AG04449 (cell line): Measurements from ENCODE around the gene CST9L.

Experiments used
- CTCF ChIA-PET: fragments of 350-600 bp; formaldehyde crosslinking; extraction: SDS; loops from one replicate; lab custom pipeline; 2021; ENCODE audit warnings: antibody characterized with exemption; lab: Yijun Ruan, JAX
- POLR2A ChIA-PET: fragments of 400-600, 350-600 bp; formaldehyde crosslinking; extraction: SDS; loops from one replicate; lab custom pipeline; 2020; ENCODE audit warnings: antibody characterized with exemption, inconsistent platforms; lab: Yijun Ruan, JAX
- DNase-seq: peaks from one replicate; pipeline ENCODE4 v3.0.0-alpha.2; 2010; ENCODE audit warnings: low read depth, low spot score
- H3K4me3 ChIP-seq: 2 replicates; pipeline ENCODE4 v1.5.1; 2011; ENCODE audit warnings: low read depth, mild to moderate bottlenecking, control low read depth, low read length
- CTCF ChIP-seq: IDR thresholded peaks from one replicate; pipeline ENCODE4 v1.5.1; 2011; ENCODE audit warnings: mild to moderate bottlenecking, moderate library complexity, low read length, control low read depth, inconsistent platforms; ENCODE audit not compliant: insufficient read depth; ENCODE audit errors: missing control alignments

Gene CST9L

GRCh38 chr20:23528867-23529431 is 39.3 kb downstream of the CST9L start:
- TF ChIP-seq CTCF = no peak
- ChIA-PET POLR2A (no interaction called here), CTCF (no interaction called here)
- H3K4me3 ChIP-seq = no peak overlapping the region
- no peak for DNase-seq

- H3K4me3 ChIP-seq = no peak overlapping the region
- ChIA-PET POLR2A (no interaction called here), CTCF (no interaction called here)
- DNase-seq = no peak
- no peak for TF ChIP-seq CTCF
These were observed 41.4 kb downstream of the CST9L start for GRCh38 chr20:23526850-23527249.

GRCh38 chr20:23524146-23524545 is 44.1 kb downstream of the CST9L start:
- POLR2A ChIA-PET = no interaction called here
- CTCF ChIA-PET = no interaction called here
- no peak overlapping the region for H3K4me3 ChIP-seq
- TF ChIP-seq CTCF = no peak
- no peak for DNase-seq

GRCh38 chr20:23520185-23520584 is 48.1 kb downstream of the CST9L start:
- no peak overlapping the region for H3K4me3 ChIP-seq
- POLR2A ChIA-PET = no interaction called here
- no peak for DNase-seq
- CTCF ChIA-PET = no interaction called here
- no peak for TF ChIP-seq CTCF

GRCh38 chr20:23519556-23519955 is 48.7 kb downstream of the CST9L start:
- ChIA-PET CTCF (no interaction called here), POLR2A (no interaction called here)
- TF ChIP-seq CTCF = no peak
- no peak overlapping the region for H3K4me3 ChIP-seq
- DNase-seq = no peak

- TF ChIP-seq CTCF = no peak
- DNase-seq = no peak
- no peak overlapping the region for H3K4me3 ChIP-seq
- ChIA-PET POLR2A (no interaction called here), CTCF (no interaction called here)
These were observed 50.6 kb downstream of the CST9L start for GRCh38 chr20:23517719-23518118.
